Hindlimb muscle (tissue), 1 donor: ENCODE measurements around the gene ATP2B2. TPM values are rescaled to one million over a fixed set of nuclear protein-coding genes. Genes with fewer than 3 reads are reported as not detected.

Experiments used
- DNase-seq: peaks from one replicate; pipeline ENCODE4 v3.0.0-alpha.2; 2013
- polyA plus RNA-seq: library from polyadenylated mRNA; unstranded; fragments of 120-200 nt; gene quantifications from one replicate; pipeline ENCODE4 v1.2.1, GENCODE V29; 2013; ENCODE audit not compliant: insufficient read length

ATP2B2 gene
- polyA plus RNA-seq, 1 donor = 7.1 TPM

GRCh38 chr3:10469441-10470119 is 35.8 kb downstream of the ATP2B2 start:
- DNase-seq = no peak

- no peak for DNase-seq
These were observed 36.6 kb downstream of the ATP2B2 start for GRCh38 chr3:10468613-10469354.

- DNase-seq = no peak
These were observed 37.3 kb downstream of the ATP2B2 start for GRCh38 chr3:10467904-10468612.

GRCh38 chr3:10467204-10467603 is 38.2 kb downstream of the ATP2B2 start:
- DNase-seq = no peak

- DNase-seq = no peak
These were observed 39.2 kb downstream of the ATP2B2 start for GRCh38 chr3:10466186-10466585.

- no peak for DNase-seq
These were observed 40.2 kb downstream of the ATP2B2 start for GRCh38 chr3:10465161-10465560.

GRCh38 chr3:10463533-10464434 is 41.6 kb downstream of the ATP2B2 start:
- no peak for DNase-seq

- no peak for DNase-seq
These were observed 42.5 kb downstream of the ATP2B2 start for GRCh38 chr3:10462641-10463532.

- no peak for DNase-seq
These were observed 44.3 kb downstream of the ATP2B2 start for GRCh38 chr3:10460951-10461545.

GRCh38 chr3:10459954-10460754 is 45.2 kb downstream of the ATP2B2 start:
- DNase-seq = peak; percentile 35

GRCh38 chr3:10457560-10457959 is 47.8 kb downstream of the ATP2B2 start:
- no peak for DNase-seq

- no peak for DNase-seq
These were observed 48.4 kb downstream of the ATP2B2 start for GRCh38 chr3:10456981-10457380.

GRCh38 chr3:10455545-10455914 is 49.9 kb downstream of the ATP2B2 start:
- DNase-seq = no peak

- DNase-seq = no peak
These were observed 50.4 kb downstream of the ATP2B2 start for GRCh38 chr3:10454907-10455544.

- DNase-seq = no peak
These were observed 51.8 kb downstream of the ATP2B2 start for GRCh38 chr3:10453431-10454163.

GRCh38 chr3:10450494-10451440 is 54.6 kb downstream of the ATP2B2 start:
- DNase-seq = no peak

GRCh38 chr3:10449436-10449835 is 56.0 kb downstream of the ATP2B2 start:
- DNase-seq = no peak

GRCh38 chr3:10448544-10448943 is 56.8 kb downstream of the ATP2B2 start:
- DNase-seq = no peak
